GM19099 (cell line): Measurements from ENCODE around the gene TSPAN8.

Source experiments
- POLR2A ChIP-seq: IDR thresholded peaks from 3 replicates; pipeline ENCODE4 v1.6.1; 2011; ENCODE audit warnings: low read depth; ENCODE audit not compliant: insufficient read length; ENCODE audit errors: extremely low read depth

The TSPAN8 gene

DNA sequence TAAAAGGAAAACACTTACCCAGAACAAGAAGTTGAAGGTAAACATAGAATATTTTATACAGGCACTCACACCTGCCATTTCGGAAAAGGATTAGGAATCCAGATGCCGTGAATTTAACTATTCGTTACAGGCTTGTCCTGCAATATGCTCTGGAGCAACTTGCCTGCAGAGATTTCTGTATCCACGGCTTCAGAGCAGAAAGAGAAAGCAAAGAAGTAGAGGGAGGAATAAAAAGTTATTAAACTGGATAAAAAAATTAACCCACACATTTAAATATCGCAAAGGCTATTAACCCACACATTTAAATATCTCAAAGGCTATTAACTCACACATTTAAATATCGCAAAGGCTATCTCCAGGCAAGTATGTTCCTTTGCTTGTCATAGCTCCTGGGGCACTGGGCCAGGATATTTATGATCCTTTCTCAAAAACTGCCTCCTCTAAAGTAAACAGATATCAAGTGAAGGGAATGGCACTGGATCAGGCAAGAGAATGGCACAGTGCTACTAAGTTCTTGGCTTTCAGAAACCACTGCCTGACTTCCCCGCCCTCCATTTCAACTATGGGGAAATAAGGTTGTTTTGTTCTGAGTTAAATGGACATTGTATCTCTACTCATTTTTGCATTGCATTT, at the start of gene TSPAN8:
TSS of gene TSPAN8 (minus strand) at position 399 of the 633 bp plus-strand sequence. CDS start at position 78, 321 bp downstream.
- TF ChIP-seq POLR2A, result no peak

DNA sequence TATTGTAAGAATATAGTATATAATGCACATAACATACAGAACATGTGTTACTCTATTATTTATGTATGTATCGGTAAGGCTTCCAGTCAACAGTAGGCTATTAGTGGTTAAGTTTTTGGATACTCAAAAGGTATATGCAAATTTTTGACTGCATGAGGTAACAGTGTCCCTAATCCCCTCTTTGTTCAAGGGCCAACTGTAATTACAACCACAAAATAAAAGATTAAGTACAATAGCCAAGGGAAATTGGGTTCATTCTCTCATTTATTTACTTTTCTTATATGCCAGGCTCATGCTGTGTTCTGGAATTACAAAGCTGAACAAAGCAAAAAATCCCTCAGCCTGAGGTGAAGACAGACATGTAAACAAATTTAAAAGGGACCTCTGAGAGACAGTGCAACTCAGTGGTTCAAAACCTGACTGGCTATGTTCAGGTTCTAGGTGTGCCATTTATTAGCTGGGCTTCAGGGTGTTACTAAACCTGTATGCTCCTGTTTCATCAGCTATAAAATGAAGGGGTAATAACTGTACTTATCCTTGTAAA, 43.4 kb upstream of the TSPAN8 start:
- no peak for TF ChIP-seq POLR2A

DNA sequence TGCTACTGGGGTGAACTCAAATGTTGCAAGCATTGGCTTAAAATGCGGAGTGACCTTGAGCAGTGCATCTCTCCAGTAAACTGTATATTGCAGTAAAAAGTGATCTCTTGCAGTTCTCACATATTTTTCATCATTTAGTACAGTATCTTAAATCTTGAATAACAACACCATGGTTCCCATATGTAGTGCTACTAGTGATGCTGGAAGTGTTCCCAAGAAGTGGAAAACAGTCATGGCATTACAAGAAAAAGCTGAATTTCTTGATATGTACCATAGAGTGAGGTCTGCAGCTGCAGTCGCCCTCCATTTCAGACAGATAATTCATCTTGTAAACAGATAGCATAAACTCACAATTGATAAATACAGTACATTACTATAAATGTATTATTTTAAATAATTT, 42.9 kb upstream of the TSPAN8 start:
- no peak for TF ChIP-seq POLR2A

DNA sequence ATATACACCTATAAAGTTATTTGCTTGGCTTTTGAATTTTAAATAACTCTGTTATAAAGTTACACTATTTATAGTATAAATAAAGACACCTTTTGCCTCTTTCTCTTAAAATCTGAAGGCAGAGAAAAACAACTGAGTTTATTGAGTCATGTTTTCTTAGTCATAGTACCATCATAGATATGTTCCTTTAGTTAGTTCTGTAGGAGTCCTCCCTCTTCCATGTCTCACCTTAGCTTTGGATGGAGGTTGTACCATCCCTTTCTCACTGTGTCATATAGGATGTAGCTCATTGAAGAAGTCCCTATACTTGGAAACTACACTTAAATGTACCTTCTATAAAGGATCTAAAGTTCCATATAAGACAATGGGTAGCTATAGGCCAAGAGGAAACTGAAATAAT, 39.7 kb upstream of the TSPAN8 start:
- TF ChIP-seq POLR2A, result no peak

DNA sequence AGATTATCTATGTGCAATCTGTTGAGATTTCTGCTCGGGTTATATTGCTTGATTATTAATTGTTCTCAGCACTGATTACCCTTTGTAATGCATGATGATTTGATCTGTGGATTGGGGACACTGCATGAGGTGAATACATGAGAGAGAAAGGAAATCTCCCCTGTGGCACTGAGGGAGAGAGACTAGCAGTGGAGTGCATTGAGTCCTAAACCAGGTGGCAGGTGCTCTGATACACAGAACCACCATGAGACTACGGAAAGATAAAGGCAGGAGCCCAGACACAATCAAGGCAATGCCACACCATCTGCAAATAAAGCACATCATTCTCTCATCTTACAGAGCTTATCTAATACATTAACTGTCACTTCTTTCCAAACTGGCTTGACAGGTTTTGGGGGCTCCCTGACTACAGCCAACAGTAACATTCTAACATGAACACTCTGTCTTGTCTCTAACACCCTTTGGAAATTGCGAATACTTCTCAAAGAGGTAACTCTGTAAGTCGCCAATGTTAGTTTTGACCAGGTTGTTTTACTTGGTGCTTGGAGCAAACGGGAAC, 37.6 kb upstream of the TSPAN8 start:
- TF ChIP-seq POLR2A, result no peak

DNA sequence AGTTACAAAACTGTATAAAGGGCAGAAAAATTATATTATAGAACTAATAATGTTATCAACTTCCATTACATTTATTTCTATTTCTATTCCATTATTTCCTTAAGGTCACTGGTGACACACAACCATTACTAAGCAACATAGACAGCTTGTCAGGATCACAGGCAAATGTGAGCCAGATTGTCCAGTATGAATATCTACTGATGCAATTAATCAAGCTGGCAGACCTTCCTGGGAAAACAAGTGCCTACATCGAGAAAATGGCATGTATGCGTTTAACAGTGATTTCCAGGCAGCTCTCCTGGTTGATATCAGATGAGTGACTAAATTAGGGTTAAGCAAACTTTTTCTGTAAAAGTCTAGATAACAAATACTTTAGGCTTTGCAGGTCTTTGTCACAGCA, 36.9 kb upstream of the TSPAN8 start:
- TF ChIP-seq POLR2A, result no peak

DNA sequence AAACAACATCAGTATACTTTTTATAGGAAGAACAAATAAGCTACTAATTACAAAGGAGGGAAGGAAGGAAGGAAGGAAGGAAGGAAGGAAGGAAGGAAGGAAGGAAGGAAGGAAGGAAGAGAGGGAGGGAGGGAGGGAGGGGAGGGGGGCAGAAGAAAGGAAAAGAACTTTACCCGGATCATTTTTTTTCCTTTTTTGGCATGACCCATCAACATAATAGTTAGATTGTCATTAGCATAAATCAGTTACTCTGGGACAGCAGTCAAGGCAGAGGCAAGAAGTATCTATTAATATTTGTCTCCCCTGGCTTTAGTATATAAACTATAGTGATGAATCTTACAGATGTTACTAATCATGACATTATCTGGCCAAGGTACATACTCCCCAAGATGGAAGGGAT, 35.2 kb upstream of the TSPAN8 start:
- TF ChIP-seq POLR2A, result no peak

DNA sequence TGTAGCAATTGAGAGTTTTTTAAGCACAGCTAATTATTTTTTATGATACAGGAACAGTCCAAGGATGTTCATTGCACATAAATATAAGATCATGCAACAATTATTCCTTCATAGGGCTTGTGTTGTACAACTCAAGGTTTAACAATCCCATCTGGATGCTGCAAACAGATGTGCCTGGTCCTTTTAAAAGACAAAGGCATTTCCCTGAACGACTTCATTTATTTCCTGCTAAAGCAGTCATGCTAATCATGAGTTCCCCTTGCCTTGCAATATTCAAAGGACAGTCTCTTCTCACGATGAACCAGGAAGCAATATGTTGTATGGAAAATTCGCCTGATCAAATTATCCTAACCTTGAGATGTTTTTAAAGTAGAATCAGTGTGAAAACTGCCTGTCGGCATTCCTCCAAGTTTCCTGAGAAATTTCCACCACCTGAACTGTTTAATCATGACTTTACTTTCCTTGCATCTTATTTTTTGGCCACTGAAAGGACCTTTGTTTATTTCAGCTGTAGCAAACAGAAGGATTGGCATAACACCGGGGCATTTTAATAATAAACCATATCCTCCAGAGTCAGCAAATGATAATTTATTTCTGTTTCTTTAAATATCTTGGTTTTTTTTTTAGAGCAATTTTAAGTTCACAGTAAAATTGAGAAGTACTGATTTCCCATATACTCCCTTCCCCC, 33.9 kb upstream of the TSPAN8 start:
- TF ChIP-seq POLR2A, result no peak

DNA sequence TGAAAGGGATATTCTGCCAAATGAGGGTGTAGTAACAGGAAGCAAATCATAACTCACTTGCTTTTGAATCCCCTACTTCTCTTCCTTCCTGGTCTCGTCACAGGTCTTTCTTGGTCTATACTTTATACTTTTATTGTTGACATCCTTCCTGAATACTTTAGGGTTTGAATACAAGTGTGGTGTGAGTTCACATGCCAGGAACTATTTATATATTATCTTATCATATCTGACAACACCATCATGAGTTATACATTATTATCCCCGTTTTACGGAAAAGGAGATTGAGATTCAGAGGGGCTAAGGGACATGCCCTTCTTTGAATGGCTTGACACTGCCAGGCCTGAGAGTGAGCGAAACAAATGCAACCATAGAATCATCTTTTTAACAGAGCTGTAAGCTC, 33.0 kb upstream of the TSPAN8 start:
- no peak for TF ChIP-seq POLR2A

DNA sequence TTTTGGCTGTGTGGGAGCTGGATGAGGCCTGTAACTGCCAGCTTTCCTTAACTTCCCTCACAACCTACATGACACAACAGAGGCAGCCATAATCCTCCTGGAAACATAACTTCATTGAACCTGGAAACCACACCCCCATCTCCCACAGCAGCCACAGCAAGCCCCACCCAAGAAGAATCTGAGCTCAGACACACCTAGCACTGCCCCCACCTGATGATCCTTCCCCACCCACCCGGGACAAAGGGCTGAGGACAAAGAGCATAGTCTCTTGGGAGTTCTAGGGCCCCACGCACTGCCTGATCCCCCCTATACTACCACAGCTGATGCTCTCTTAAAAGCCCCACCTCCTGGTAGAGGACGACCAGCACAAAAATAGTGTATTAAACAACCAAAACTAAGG, 29.6 kb upstream of the TSPAN8 start:
- TF ChIP-seq POLR2A, result no peak

DNA sequence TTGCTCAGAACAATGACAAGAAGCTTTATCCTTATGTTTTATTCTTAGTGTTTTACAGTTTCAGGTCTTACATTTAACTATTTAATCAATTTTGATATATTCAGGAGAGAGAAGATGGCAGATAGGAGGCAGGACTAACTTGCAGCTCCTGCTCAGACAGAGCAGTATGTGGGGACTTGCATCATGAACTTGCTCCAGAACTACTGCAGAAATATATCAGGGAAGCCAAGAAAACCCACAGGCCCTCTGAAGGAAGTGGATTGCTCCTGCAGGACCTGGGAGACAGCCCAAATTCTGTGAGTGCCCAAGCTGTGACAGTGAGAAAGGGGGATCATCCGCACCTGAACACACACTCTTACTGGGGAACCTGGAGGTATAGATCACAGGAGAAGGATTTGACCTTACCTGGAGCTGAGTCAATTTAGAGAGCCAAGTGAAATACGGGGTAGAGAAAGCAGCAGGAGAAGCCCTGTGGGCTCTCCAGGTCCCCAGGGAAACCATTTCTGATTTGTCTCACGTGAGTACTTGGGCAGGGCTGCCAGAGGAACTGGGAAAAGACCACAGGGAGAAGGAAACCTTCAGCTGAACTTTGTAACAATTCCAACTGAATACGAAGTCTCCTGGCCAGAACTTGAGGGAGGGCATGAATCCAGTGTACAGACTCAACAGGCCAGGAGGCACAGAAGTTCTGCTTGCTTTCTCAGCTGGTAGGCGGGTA, 28.9 kb upstream of the TSPAN8 start:
- TF ChIP-seq POLR2A, result no peak

DNA sequence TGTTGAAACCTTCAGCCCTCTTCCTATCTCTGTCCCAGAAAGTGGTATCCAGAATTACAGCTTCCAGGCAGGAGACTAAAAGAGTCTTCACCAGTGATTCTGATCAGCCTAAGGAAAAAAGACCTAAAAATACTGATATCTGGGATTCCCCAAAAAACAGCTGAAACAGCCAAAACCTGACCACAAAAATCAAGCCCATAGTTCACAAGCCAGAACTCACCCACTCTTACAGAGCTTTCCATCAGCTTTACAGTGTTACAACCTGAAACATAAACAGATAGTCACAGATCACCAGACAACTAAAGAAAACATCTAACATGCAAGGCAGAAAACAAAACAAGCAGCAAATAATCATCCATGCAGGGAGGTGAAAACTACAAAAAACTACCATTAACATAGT, 26.0 kb upstream of the TSPAN8 start:
- no peak for TF ChIP-seq POLR2A

DNA sequence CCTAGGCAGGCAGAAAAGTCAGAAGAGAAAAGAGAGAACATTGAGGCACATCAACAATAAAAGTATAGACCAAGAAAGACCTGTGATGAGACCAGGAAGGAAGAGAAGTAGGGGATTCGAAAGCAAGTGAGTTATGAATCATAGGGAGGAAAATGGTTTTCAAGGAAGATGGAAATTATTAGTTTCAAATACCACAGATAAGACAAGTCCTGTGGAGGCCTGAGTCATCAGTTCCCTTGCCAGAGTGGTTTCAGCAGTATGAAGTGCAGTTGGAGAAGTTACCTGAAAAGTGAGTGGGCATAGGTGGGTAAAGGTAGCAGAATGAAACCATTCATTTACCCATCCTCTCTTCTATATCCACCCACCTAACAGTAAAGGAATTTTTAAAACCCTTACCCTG, 25.2 kb upstream of the TSPAN8 start:
- no peak for TF ChIP-seq POLR2A

DNA sequence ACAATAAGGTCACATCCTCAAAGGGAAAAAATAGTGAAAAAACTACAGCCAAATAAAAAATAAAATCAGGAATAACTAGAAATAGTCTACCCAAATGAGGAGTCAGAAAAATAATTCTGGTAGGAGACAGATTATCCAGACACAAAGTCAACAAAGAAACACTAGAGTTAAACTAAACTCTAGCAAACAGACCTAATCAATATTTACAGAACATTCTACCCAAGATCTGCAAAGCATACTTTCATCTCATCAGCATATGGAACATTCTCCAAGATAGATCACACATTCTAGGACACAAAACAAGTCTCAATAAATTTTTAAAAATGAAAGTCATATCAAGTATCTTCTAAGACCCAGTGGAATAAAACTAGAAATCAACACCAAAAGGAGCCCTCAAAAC, 20.4 kb upstream of the TSPAN8 start:
- no peak for TF ChIP-seq POLR2A

DNA sequence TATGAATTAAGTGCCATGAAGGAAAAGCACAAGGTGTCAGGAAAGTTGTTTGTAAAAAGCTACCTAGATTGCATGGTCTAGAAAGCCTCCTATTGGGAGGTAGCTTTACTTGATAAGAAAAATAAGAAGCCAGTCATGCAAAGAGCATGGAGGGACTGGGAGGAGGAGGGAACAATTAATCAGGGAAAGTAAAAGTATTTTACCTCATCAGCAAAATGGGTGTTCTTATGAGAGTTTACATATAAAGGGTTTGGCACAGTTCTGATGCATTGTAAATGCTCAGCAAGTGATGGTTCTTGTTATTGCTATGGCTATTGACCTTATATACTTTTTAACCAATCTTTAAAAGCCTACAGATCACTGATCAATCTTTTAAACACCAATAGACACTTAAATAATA, 17.0 kb upstream of the TSPAN8 start:
- TF ChIP-seq POLR2A, result no peak
